ENCODE data around the gene PRG2.
"Not testable (repeated sequence)": the region's sequence is repeated elsewhere in the genome, so short reads cannot be mapped to it uniquely, and the experiment has no call there.

PRG2 gene

GRCh38 chr11:57363131-57364080 is 27.0 kb downstream of the PRG2 start:
- Histone ChIP-seq H3K27me3 (ENCODE audit: control insufficient read depth, insufficient read depth, low read length) (no peaks in the 10 kb centered on the region), H3K9me3 (ENCODE audit: control insufficient read depth, insufficient read depth, low read depth, low read length) (no peaks in the 10 kb centered on the region), H3K27ac (ENCODE audit: low read depth, low read length) (no peak overlapping the region)

GRCh38 chr11:57361926-57362325 is 28.5 kb downstream of the PRG2 start:
- H3K9ac ChIP-seq (ENCODE audit: low read length) = no peak overlapping the region
- no peaks in the 10 kb centered on the region for H3K27me3 ChIP-seq (ENCODE audit: control insufficient read depth, insufficient read depth, low read length)
- H3K4me1 ChIP-seq (ENCODE audit: control insufficient read depth, insufficient read depth, low read length) = peaks cover 33% of the 10 kb centered on the region
- H3K9me3 ChIP-seq (ENCODE audit: control insufficient read depth, insufficient read depth, low read depth, low read length) = no peaks in the 10 kb centered on the region
- no peak overlapping the region for H3K4me3 ChIP-seq (ENCODE audit: low read depth, low read length)
- no peak overlapping the region for H3K27ac ChIP-seq (ENCODE audit: low read depth, low read length)
- no peaks in the 10 kb centered on the region for H3K36me3 ChIP-seq (ENCODE audit: control insufficient read depth, insufficient read depth, low read length)

More at GRCh38 chr11:57363131-57364080, 27.0 kb downstream of the PRG2 start:
- no peak overlapping the region for H3K4me3 ChIP-seq (ENCODE audit: low read depth, low read length)
- H3K36me3 ChIP-seq (ENCODE audit: control insufficient read depth, insufficient read depth, low read length) = no peaks in the 10 kb centered on the region
- H3K4me1 ChIP-seq (ENCODE audit: control insufficient read depth, insufficient read depth, low read length) = peaks cover 33% of the 10 kb centered on the region
- H3K9ac ChIP-seq (ENCODE audit: low read length) = no peak overlapping the region

- H3K27ac ChIP-seq (ENCODE audit: low read depth, low read length); H3K9ac ChIP-seq (ENCODE audit: low read length); H3K36me3 ChIP-seq (ENCODE audit: control insufficient read depth, insufficient read depth, low read length); H3K4me3 ChIP-seq (ENCODE audit: low read depth, low read length); H3K9me3 ChIP-seq (ENCODE audit: control insufficient read depth, insufficient read depth, low read depth, low read length); H3K27me3 ChIP-seq (ENCODE audit: control insufficient read depth, insufficient read depth, low read length): not testable (repeated sequence)
- peaks cover 33% of the 10 kb centered on the region for H3K4me1 ChIP-seq (ENCODE audit: control insufficient read depth, insufficient read depth, low read length)
Observed at GRCh38 chr11:57361420-57361819, 29.0 kb downstream of the PRG2 start.

GRCh38 chr11:57360991-57361390 is 29.5 kb downstream of the PRG2 start:
- Histone ChIP-seq H3K9me3 (ENCODE audit: control insufficient read depth, insufficient read depth, low read depth, low read length) (no peaks in the 10 kb centered on the region), H3K9ac (ENCODE audit: low read length) (no peak overlapping the region), H3K4me1 (ENCODE audit: control insufficient read depth, insufficient read depth, low read length) (peaks cover 30% of the 10 kb centered on the region), H3K27me3 (ENCODE audit: control insufficient read depth, insufficient read depth, low read length) (no peaks in the 10 kb centered on the region), H3K27ac (ENCODE audit: low read depth, low read length) (no peak overlapping the region), H3K36me3 (ENCODE audit: control insufficient read depth, insufficient read depth, low read length) (no peaks in the 10 kb centered on the region), H3K4me3 (ENCODE audit: low read depth, low read length) (no peak overlapping the region)

- H3K4me1 ChIP-seq (ENCODE audit: control insufficient read depth, insufficient read depth, low read length) = peaks cover 21% of the 10 kb centered on the region
- H3K9ac ChIP-seq (ENCODE audit: low read length) = no peak overlapping the region
- no peaks in the 10 kb centered on the region for H3K27me3 ChIP-seq (ENCODE audit: control insufficient read depth, insufficient read depth, low read length)
- no peak overlapping the region for H3K4me3 ChIP-seq (ENCODE audit: low read depth, low read length)
- no peaks in the 10 kb centered on the region for H3K9me3 ChIP-seq (ENCODE audit: control insufficient read depth, insufficient read depth, low read depth, low read length)
- no peaks in the 10 kb centered on the region for H3K36me3 ChIP-seq (ENCODE audit: control insufficient read depth, insufficient read depth, low read length)
- H3K27ac ChIP-seq (ENCODE audit: low read depth, low read length) = no peak overlapping the region
Observed at GRCh38 chr11:57359896-57360690, 30.4 kb downstream of the PRG2 start.

- H3K9ac ChIP-seq (ENCODE audit: low read length) = no peak overlapping the region
- no peaks in the 10 kb centered on the region for H3K27me3 ChIP-seq (ENCODE audit: control insufficient read depth, insufficient read depth, low read length)
- no peak overlapping the region for H3K27ac ChIP-seq (ENCODE audit: low read depth, low read length)
- H3K4me1 ChIP-seq (ENCODE audit: control insufficient read depth, insufficient read depth, low read length) = peaks cover 15% of the 10 kb centered on the region
- no peaks in the 10 kb centered on the region for H3K9me3 ChIP-seq (ENCODE audit: control insufficient read depth, insufficient read depth, low read depth, low read length)
- no peak overlapping the region for H3K4me3 ChIP-seq (ENCODE audit: low read depth, low read length)
- H3K36me3 ChIP-seq (ENCODE audit: control insufficient read depth, insufficient read depth, low read length) = no peaks in the 10 kb centered on the region
Observed at GRCh38 chr11:57359396-57359795, 31.1 kb downstream of the PRG2 start.

- H3K4me3 ChIP-seq (ENCODE audit: low read depth, low read length) = no peak overlapping the region
- H3K27ac ChIP-seq (ENCODE audit: low read depth, low read length) = no peak overlapping the region
- no peak overlapping the region for H3K9ac ChIP-seq (ENCODE audit: low read length)
- H3K27me3 ChIP-seq (ENCODE audit: control insufficient read depth, insufficient read depth, low read length) = no peaks in the 10 kb centered on the region
- no peaks in the 10 kb centered on the region for H3K9me3 ChIP-seq (ENCODE audit: control insufficient read depth, insufficient read depth, low read depth, low read length)
- no peaks in the 10 kb centered on the region for H3K36me3 ChIP-seq (ENCODE audit: control insufficient read depth, insufficient read depth, low read length)
- H3K4me1 ChIP-seq (ENCODE audit: control insufficient read depth, insufficient read depth, low read length) = peaks cover 16% of the 10 kb centered on the region
Observed at GRCh38 chr11:57358991-57359390, 31.5 kb downstream of the PRG2 start.

- Histone ChIP-seq H3K9me3 (ENCODE audit: control insufficient read depth, insufficient read depth, low read depth, low read length) (no peaks in the 10 kb centered on the region), H3K4me1 (ENCODE audit: control insufficient read depth, insufficient read depth, low read length) (peaks cover 20% of the 10 kb centered on the region), H3K27ac (ENCODE audit: low read depth, low read length) (no peak overlapping the region), H3K36me3 (ENCODE audit: control insufficient read depth, insufficient read depth, low read length) (no peaks in the 10 kb centered on the region), H3K27me3 (ENCODE audit: control insufficient read depth, insufficient read depth, low read length) (no peaks in the 10 kb centered on the region), H3K9ac (ENCODE audit: low read length) (no peak overlapping the region), H3K4me3 (ENCODE audit: low read depth, low read length) (no peak overlapping the region)
Observed at GRCh38 chr11:57358543-57358961, 31.9 kb downstream of the PRG2 start.

- no peak overlapping the region for H3K4me3 ChIP-seq (ENCODE audit: low read depth, low read length)
- H3K4me1 ChIP-seq (ENCODE audit: control insufficient read depth, insufficient read depth, low read length) = peaks cover 27% of the 10 kb centered on the region
- H3K27ac ChIP-seq (ENCODE audit: low read depth, low read length) = no peak overlapping the region
- no peaks in the 10 kb centered on the region for H3K36me3 ChIP-seq (ENCODE audit: control insufficient read depth, insufficient read depth, low read length)
- no peak overlapping the region for H3K9ac ChIP-seq (ENCODE audit: low read length)
- no peaks in the 10 kb centered on the region for H3K9me3 ChIP-seq (ENCODE audit: control insufficient read depth, insufficient read depth, low read depth, low read length)
- H3K27me3 ChIP-seq (ENCODE audit: control insufficient read depth, insufficient read depth, low read length) = no peaks in the 10 kb centered on the region
Observed at GRCh38 chr11:57357856-57358255, 32.6 kb downstream of the PRG2 start.

- Histone ChIP-seq H3K9ac (ENCODE audit: low read length) (no peak overlapping the region), H3K4me1 (ENCODE audit: control insufficient read depth, insufficient read depth, low read length) (peaks cover 27% of the 10 kb centered on the region), H3K9me3 (ENCODE audit: control insufficient read depth, insufficient read depth, low read depth, low read length) (no peaks in the 10 kb centered on the region), H3K4me3 (ENCODE audit: low read depth, low read length) (no peak overlapping the region), H3K36me3 (ENCODE audit: control insufficient read depth, insufficient read depth, low read length) (no peaks in the 10 kb centered on the region), H3K27ac (ENCODE audit: low read depth, low read length) (no peak overlapping the region), H3K27me3 (ENCODE audit: control insufficient read depth, insufficient read depth, low read length) (no peaks in the 10 kb centered on the region)
Observed at GRCh38 chr11:57357310-57357709, 33.1 kb downstream of the PRG2 start.

- H3K27ac ChIP-seq (ENCODE audit: low read depth, low read length) = no peak overlapping the region
- no peaks in the 10 kb centered on the region for H3K9me3 ChIP-seq (ENCODE audit: control insufficient read depth, insufficient read depth, low read depth, low read length)
- no peaks in the 10 kb centered on the region for H3K27me3 ChIP-seq (ENCODE audit: control insufficient read depth, insufficient read depth, low read length)
- H3K4me3 ChIP-seq (ENCODE audit: low read depth, low read length) = no peak overlapping the region
- H3K9ac ChIP-seq (ENCODE audit: low read length) = no peak overlapping the region
- H3K36me3 ChIP-seq (ENCODE audit: control insufficient read depth, insufficient read depth, low read length) = no peaks in the 10 kb centered on the region
- H3K4me1 ChIP-seq (ENCODE audit: control insufficient read depth, insufficient read depth, low read length) = peaks cover 27% of the 10 kb centered on the region
Observed at GRCh38 chr11:57356268-57356667, 34.2 kb downstream of the PRG2 start.

Measured in HUES6 (cell line).